Measurements from ENCODE around the gene SLC30A7. TPM values are rescaled to one million over a fixed set of nuclear protein-coding genes. Genes with fewer than 3 reads are reported as not detected.

SLC30A7 gene
- total RNA-seq, 2 experiments from 2014 or later = 21.6 to 21.7 TPM

DNA sequence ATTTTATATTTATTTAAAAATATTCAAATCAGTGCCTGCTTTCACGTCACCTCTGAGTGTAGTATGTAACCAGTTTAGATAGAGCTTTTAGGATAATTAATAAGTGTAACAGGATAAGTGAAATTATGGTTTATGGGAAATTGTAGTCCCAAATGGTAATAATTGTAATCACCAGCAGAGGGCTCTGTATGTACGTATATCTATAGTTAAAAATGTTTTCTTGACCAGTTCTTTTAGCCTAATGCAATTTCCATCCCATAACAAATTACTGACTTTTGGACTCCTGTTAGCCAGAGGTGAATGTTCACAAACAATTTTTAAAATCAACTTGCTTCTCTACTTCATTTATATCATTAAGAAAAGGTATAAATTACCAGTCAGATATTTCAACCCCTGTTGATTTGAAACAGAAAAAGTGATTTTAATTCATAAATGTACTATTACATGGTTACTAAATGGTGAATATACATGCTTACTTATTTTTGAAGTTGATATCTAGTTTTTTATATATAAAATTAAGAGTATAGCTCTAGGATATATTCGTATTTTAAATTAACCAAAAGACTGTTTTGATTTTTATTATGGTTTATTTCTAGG lies 25.3 kb downstream of the SLC30A7 start:
- H3K4me3 Mint-ChIP-seq = no peak overlapping the region
- peaks cover 39% of the 10 kb centered on the region for H3K36me3 ChIP-seq (ENCODE audit: insufficient read depth, low read length)

DNA sequence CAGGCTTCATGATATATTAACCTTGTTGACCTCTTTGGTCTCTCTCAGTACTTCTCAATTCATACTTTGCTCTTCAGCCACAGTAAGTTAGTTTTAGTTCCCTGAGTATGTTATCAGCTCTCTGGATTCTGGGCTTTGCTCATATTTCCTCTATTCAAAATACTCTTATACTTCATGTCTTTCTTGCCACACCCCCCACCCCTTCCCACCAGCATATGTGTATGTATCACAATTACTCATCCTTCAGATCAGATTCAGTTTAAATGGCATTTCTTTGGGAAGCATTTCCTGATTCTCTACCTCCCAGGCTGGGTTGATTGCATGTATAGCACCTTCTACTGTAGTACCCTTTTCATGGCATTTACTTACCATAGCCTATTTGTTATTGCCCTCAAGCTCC lies 28.3 kb downstream of the SLC30A7 start:
- DNase-seq = peak in 1 of 14 experiments; percentile 55
- TF ChIP-seq, protein P1, sequence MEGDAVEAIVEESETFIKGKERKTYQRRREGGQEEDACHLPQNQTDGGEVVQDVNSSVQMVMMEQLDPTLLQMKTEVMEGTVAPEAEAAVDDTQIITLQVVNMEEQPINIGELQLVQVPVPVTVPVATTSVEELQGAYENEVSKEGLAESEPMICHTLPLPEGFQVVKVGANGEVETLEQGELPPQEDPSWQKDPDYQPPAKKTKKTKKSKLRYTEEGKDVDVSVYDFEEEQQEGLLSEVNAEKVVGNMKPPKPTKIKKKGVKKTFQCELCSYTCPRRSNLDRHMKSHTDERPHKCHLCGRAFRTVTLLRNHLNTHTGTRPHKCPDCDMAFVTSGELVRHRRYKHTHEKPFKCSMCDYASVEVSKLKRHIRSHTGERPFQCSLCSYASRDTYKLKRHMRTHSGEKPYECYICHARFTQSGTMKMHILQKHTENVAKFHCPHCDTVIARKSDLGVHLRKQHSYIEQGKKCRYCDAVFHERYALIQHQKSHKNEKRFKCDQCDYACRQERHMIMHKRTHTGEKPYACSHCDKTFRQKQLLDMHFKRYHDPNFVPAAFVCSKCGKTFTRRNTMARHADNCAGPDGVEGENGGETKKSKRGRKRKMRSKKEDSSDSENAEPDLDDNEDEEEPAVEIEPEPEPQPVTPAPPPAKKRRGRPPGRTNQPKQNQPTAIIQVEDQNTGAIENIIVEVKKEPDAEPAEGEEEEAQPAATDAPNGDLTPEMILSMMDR (IDR thresholded peaks at IDR 0.05) = no peak
- ATAC-seq (ENCODE audit: poor library complexity) = no peak
- Histone ChIP-seq H3K27ac (ENCODE audit: low read depth in 1 of 2, low read length in 2 of 2) (peak overlapping the region; percentile 25 to 77), H3K27me3 (ENCODE audit: control insufficient read depth in 1 of 2, insufficient read depth in 2 of 2, low read length in 2 of 2) (no peaks in the 10 kb centered on the region), H3K9me3 (ENCODE audit: control insufficient read depth in 1 of 2, insufficient read depth in 1 of 2, low read length in 2 of 2) (no peaks in the 10 kb centered on the region), H3K36me3 (ENCODE audit: insufficient read depth, low read length) (peaks cover 11% of the 10 kb centered on the region), H3K4me3 (ENCODE audit: low read length) (no peak overlapping the region), H3K4me1 (ENCODE audit: insufficient read depth, low read length) (peaks cover 45% of the 10 kb centered on the region)
- H3K4me1 Mint-ChIP-seq (ENCODE audit: low read depth) = peaks cover 25% of the 10 kb centered on the region
- CTCF ChIA-PET = interaction anchor here (0.8 to 1.6 kb wide), 5 partner anchors 206 to 385 kb away, joined by 3 to 10 read pairs (median 3); no protein-coding TSS in a partner anchor
- H3K9me3 Mint-ChIP-seq = peaks cover 2% of the 10 kb centered on the region
- H3K4me3 Mint-ChIP-seq = peak overlapping the region; percentile 48
- H3K36me3 Mint-ChIP-seq (ENCODE audit: low read depth) = peaks cover 40% of the 10 kb centered on the region
- POLR2A ChIA-PET = interaction anchor here (0.7 to 6.5 kb wide), 10 partner anchors 25 to 434 kb away, joined by 3 to 50 read pairs (median 4); partner anchors contain the start of gene S1PR1
- H3K27ac Mint-ChIP-seq = no peak overlapping the region
- intact Hi-C loops (cut with DNase I, micrococcal nuclease) = loop anchor here in 1 of 2 experiments (10.0 kb wide), 1 partner anchor 211 kb away; no protein-coding TSS in a partner anchor
- H3K27me3 Mint-ChIP-seq = no peaks in the 10 kb centered on the region

More for the DNA sequence above, 25.3 kb downstream of the SLC30A7 start:
- H3K27me3 ChIP-seq (ENCODE audit: control insufficient read depth in 1 of 2, insufficient read depth in 2 of 2, low read length in 2 of 2) = no peaks in the 10 kb centered on the region
- peak overlapping the region; percentile 71 for H3K27ac Mint-ChIP-seq
- POLR2A ChIA-PET = interaction anchor here (0.7 to 2.5 kb wide), 5 partner anchors 317 to 388 kb away, joined by 3 to 21 read pairs (median 3); partner anchors contain the start of gene S1PR1
- DNase-seq = peak in 4 of 14 experiments; percentile 19 to 80 (median 74)
- peaks cover 39% of the 10 kb centered on the region for H3K4me1 Mint-ChIP-seq (ENCODE audit: low read depth)
- no peak for ATAC-seq (ENCODE audit: poor library complexity)
- H3K36me3 Mint-ChIP-seq (ENCODE audit: low read depth) = peaks cover 67% of the 10 kb centered on the region
- TF ChIP-seq, protein P1 (IDR thresholded peaks at IDR 0.05) = peak; percentile 97
- no peak overlapping the region for H3K4me3 ChIP-seq (ENCODE audit: low read length)
- H3K9me3 Mint-ChIP-seq = peaks cover 2% of the 10 kb centered on the region
- CTCF ChIA-PET = interaction anchor here (0.6 to 3.5 kb wide), 8 partner anchors 70 to 388 kb away, joined by 3 to 24 read pairs (median 4); no protein-coding TSS in a partner anchor
- no peak overlapping the region for H3K27ac ChIP-seq (ENCODE audit: low read depth in 1 of 2, low read length in 2 of 2)
- H3K4me1 ChIP-seq (ENCODE audit: insufficient read depth, low read length) = peaks cover 28% of the 10 kb centered on the region
- intact Hi-C loops (cut with DNase I, micrococcal nuclease) = loop anchor here (1.0 to 10.0 kb wide), 5 partner anchors 214 to 436 kb away; no protein-coding TSS in a partner anchor
- no peaks in the 10 kb centered on the region for H3K9me3 ChIP-seq (ENCODE audit: control insufficient read depth in 1 of 2, insufficient read depth in 1 of 2, low read length in 2 of 2)
- no peaks in the 10 kb centered on the region for H3K27me3 Mint-ChIP-seq

- Histone ChIP-seq H3K4me3 (ENCODE audit: low read length) (no peak overlapping the region), H3K4me1 (ENCODE audit: insufficient read depth, low read length) (peaks cover 45% of the 10 kb centered on the region), H3K27ac (ENCODE audit: low read depth in 1 of 2, low read length in 2 of 2) (peak overlapping the region; percentile 59 to 77), H3K36me3 (ENCODE audit: insufficient read depth, low read length) (peaks cover 9% of the 10 kb centered on the region), H3K27me3 (ENCODE audit: control insufficient read depth in 1 of 2, insufficient read depth in 2 of 2, low read length in 2 of 2) (no peaks in the 10 kb centered on the region), H3K9me3 (ENCODE audit: control insufficient read depth in 1 of 2, insufficient read depth in 1 of 2, low read length in 2 of 2) (no peaks in the 10 kb centered on the region)
- Mint-ChIP-seq H3K27me3 (no peaks in the 10 kb centered on the region), H3K4me3 (peak overlapping the region; percentile 62), H3K4me1 (ENCODE audit: low read depth) (peaks cover 27% of the 10 kb centered on the region), H3K27ac (no peak overlapping the region), H3K36me3 (ENCODE audit: low read depth) (peaks cover 37% of the 10 kb centered on the region), H3K9me3 (peaks cover 2% of the 10 kb centered on the region)
- TF ChIP-seq, protein P1 (IDR thresholded peaks at IDR 0.05) = no peak
- peak; percentile 28 for ATAC-seq (ENCODE audit: poor library complexity)
- ChIA-PET CTCF (interaction anchor here (0.8 to 1.6 kb wide), 6 partner anchors 86 to 384 kb away, joined by 3 to 10 read pairs (median 3); no protein-coding TSS in a partner anchor), POLR2A (interaction anchor here (0.7 to 6.5 kb wide), 8 partner anchors 17 to 433 kb away, joined by 3 to 50 read pairs (median 10); partner anchors contain the start of gene S1PR1)
- intact Hi-C loops (cut with DNase I, micrococcal nuclease) = loop anchor here (5.0 to 10.0 kb wide), 4 partner anchors 72 to 210 kb away; partner anchors contain the start of gene DPH5 (in 1 of the 2)
- DNase-seq = peak in 2 of 14 experiments; percentile 39 to 49
Observed at GRCh38 chr1:100924991-100925390, 29.1 kb downstream of the SLC30A7 start.

Measured in CD4-positive, alpha-beta T cell (primary cell).